H9 (cell line): ENCODE results near the gene SLC9A9. TPM values are rescaled to one million over a fixed set of nuclear protein-coding genes. Genes with fewer than 3 reads are reported as not detected.

Experiments
- DNase-seq: peaks from one replicate; pipeline ENCODE4 v3.0.0-alpha.2; 2017
- H2AFZ ChIP-seq: one replicate; pipeline ENCODE4 v1.6.1; 2013; ENCODE audit warnings: mild to moderate bottlenecking, low read length, control low read depth, moderate library complexity
- H2AK5ac ChIP-seq: 2 replicates; pipeline ENCODE4 v1.6.1; 2013; ENCODE audit warnings: low read length, control low read depth, mixed read lengths; ENCODE audit not compliant: insufficient read length
- H2BK120ac ChIP-seq: one replicate; pipeline ENCODE4 v1.6.1; 2013; ENCODE audit warnings: low read depth, mild to moderate bottlenecking, low read length, control low read depth, inconsistent platforms; ENCODE audit not compliant: poor library complexity, severe bottlenecking
- H2BK12ac ChIP-seq: 2 replicates; pipeline ENCODE4 v1.6.1; 2013; ENCODE audit warnings: low read length, control low read depth, mixed read lengths, low read depth; ENCODE audit not compliant: insufficient read length
- H2BK15ac ChIP-seq: 2 replicates; pipeline ENCODE4 v1.6.1; 2013; ENCODE audit warnings: low read depth, low read length, control low read depth
- H2BK20ac ChIP-seq: one replicate; pipeline ENCODE4 v1.6.1; 2013; ENCODE audit warnings: low read depth, mild to moderate bottlenecking, low read length, control low read depth, inconsistent platforms; ENCODE audit not compliant: poor library complexity, severe bottlenecking
- H2BK5ac ChIP-seq: 2 replicates; pipeline ENCODE4 v1.6.1; 2013; ENCODE audit warnings: low read length, control low read depth, mixed read lengths; ENCODE audit not compliant: insufficient read length
- H3K14ac ChIP-seq: 2 replicates; pipeline ENCODE4 v1.6.1; 2013; ENCODE audit warnings: low read length, control low read depth; ENCODE audit not compliant: insufficient read depth
- H3K18ac ChIP-seq: 2 replicates; pipeline ENCODE4 v1.6.1; 2013; ENCODE audit warnings: low read depth, mild to moderate bottlenecking, mixed read lengths, low read length, control low read depth; ENCODE audit not compliant: insufficient read length
- H3K23ac ChIP-seq: 2 replicates; pipeline ENCODE4 v1.6.1; 2013; ENCODE audit warnings: low read length, control low read depth, mixed read lengths, low read depth; ENCODE audit not compliant: insufficient read length
- H3K23me2 ChIP-seq: 2 replicates; pipeline ENCODE4 v1.6.1; 2013; ENCODE audit warnings: low read depth, mild to moderate bottlenecking, mixed read lengths, low read length, control low read depth; ENCODE audit not compliant: insufficient read length, poor library complexity, severe bottlenecking
- H3K27ac ChIP-seq: 2 replicates; pipeline ENCODE4 v1.5.1; 2013; ENCODE audit warnings: low read length, control low read depth, mixed read lengths, low read depth; ENCODE audit not compliant: insufficient read length
- H3K27me3 ChIP-seq: 2 replicates; pipeline ENCODE4 v1.6.1; 2013; ENCODE audit warnings: low read length, control low read depth, inconsistent platforms; ENCODE audit not compliant: insufficient read depth
- H3K4ac ChIP-seq: 2 replicates; pipeline ENCODE4 v1.6.1; 2013; ENCODE audit warnings: low read depth, mild to moderate bottlenecking, control low read depth, inconsistent platforms, low read length, moderate library complexity
- H3K4me1 ChIP-seq: 2 replicates; pipeline ENCODE4 v1.6.1; 2013; ENCODE audit warnings: low read length, control low read depth, inconsistent platforms; ENCODE audit not compliant: insufficient read depth
- H3K4me2 ChIP-seq: 2 replicates; pipeline ENCODE4 v1.6.1; 2013; ENCODE audit warnings: low read length, control low read depth, mixed read lengths; ENCODE audit not compliant: insufficient read length, insufficient read depth
- H3K56ac ChIP-seq: 2 replicates; pipeline ENCODE4 v1.6.1; 2013; ENCODE audit warnings: low read depth, mild to moderate bottlenecking, mixed read lengths, low read length, control low read depth; ENCODE audit not compliant: insufficient read length
- H3K79me1 ChIP-seq: 2 replicates; pipeline ENCODE4 v1.6.1; 2013; ENCODE audit warnings: low read depth, mild to moderate bottlenecking, moderate library complexity, low read length, control low read depth, inconsistent platforms; ENCODE audit not compliant: insufficient read depth, poor library complexity, severe bottlenecking
- H3K79me2 ChIP-seq: 2 replicates; pipeline ENCODE4 v1.6.1; 2013; ENCODE audit warnings: low read length, control low read depth, inconsistent platforms; ENCODE audit not compliant: insufficient read depth
- H3K9ac ChIP-seq: 2 replicates; pipeline ENCODE4 v1.6.1; 2013; ENCODE audit warnings: low read length, control low read depth, mixed read lengths; ENCODE audit not compliant: insufficient read length; ENCODE audit errors: extremely low read depth
- H3K9me3 ChIP-seq: one replicate; pipeline ENCODE4 v1.6.1; 2013; ENCODE audit warnings: low read depth, low read length, inconsistent platforms; ENCODE audit not compliant: control insufficient read depth
- H3T11ph ChIP-seq: one replicate; pipeline ENCODE4 v1.6.1; 2013; ENCODE audit warnings: mild to moderate bottlenecking, low read length, control low read depth, inconsistent platforms
- H4K20me1 ChIP-seq: one replicate; pipeline ENCODE4 v1.6.1; 2013; ENCODE audit not compliant: control insufficient read depth, insufficient read length, insufficient read depth
- H4K5ac ChIP-seq: 2 replicates; pipeline ENCODE4 v1.6.1; 2013; ENCODE audit warnings: low read depth, mild to moderate bottlenecking, mixed read lengths, low read length, control low read depth; ENCODE audit not compliant: insufficient read length
- H4K8ac ChIP-seq: replicated peaks from 2 replicates; pipeline ENCODE4 v1.6.1; 2013; ENCODE audit warnings: low read length, control low read depth, mixed read lengths, low read depth; ENCODE audit not compliant: insufficient read length
- H4K91ac ChIP-seq: 2 replicates; pipeline ENCODE4 v1.6.1; 2013; ENCODE audit warnings: low read depth, mild to moderate bottlenecking, moderate library complexity, mixed read lengths, low read length, control low read depth; ENCODE audit not compliant: insufficient read length
- H3K27ac Mint-ChIP-seq, 3 experiments: 2 replicates in 2 of 3; 3 replicates in 1 of 3; pipeline ENCODE4 v1.8.0; 2020 to 2021; ENCODE audit warnings: mixed read lengths in 3 of 3, mild to moderate bottlenecking in 1 of 3, moderate library complexity in 1 of 3
- H3K27me3 Mint-ChIP-seq: 2 replicates; pipeline ENCODE4 v1.8.0; 2021; ENCODE audit warnings: low read depth, mild to moderate bottlenecking, moderate library complexity, mixed read lengths
- H3K36me3 Mint-ChIP-seq, 3 experiments: 2 replicates in 2 of 3; 3 replicates in 1 of 3; pipeline ENCODE4 v1.8.0; 2020 to 2021; ENCODE audit warnings: low read depth in 3 of 3, mixed read lengths in 3 of 3; ENCODE audit not compliant: insufficient read depth in 1 of 3
- H3K4me1 Mint-ChIP-seq, 2 experiments: 2 replicates each; pipeline ENCODE4 v1.8.0; 2020; ENCODE audit warnings: mixed read lengths in 2 of 2
- H3K4me3 Mint-ChIP-seq, 2 experiments: 2 replicates in 1 of 2; 3 replicates in 1 of 2; pipeline ENCODE4 v1.8.0; 2020 to 2021; ENCODE audit warnings: mild to moderate bottlenecking in 2 of 2, mixed read lengths in 2 of 2, moderate library complexity in 1 of 2
- H3K9me3 Mint-ChIP-seq, 2 experiments: 2 replicates in 1 of 2; 3 replicates in 1 of 2; pipeline ENCODE4 v1.8.0; 2020; ENCODE audit warnings: mild to moderate bottlenecking in 2 of 2, mixed read lengths in 2 of 2, moderate library complexity in 1 of 2
- CTCF ChIP-seq: fragments of 200-600 bp; sonication (generic); conservative IDR thresholded peaks from 3 replicates; pipeline ENCODE4 v1.8.0; 2021; ENCODE audit warnings: antibody characterized with exemption, mild to moderate bottlenecking
- WGBS: extraction: QIAGEN DNeasy Blood & Tissue Kit; methylation state at CpG from one replicate; pipeline ENCODE4 v1.1.7; 2013; ENCODE audit warnings: missing lambda C conversion rate, low lambda C conversion rate, mixed read lengths; ENCODE audit not compliant: insufficient read length; ENCODE audit errors: extremely low coverage; 5-methylcytosine and 5-hydroxymethylcytosine counted together
- total RNA-seq: library from RNA; stranded (reverse); gene quantifications from 2 replicates; pipeline ENCODE4 v1.2.1, GENCODE V29; 2021

SLC9A9 gene
- total RNA-seq, 1 experiment from 2014 or later = 0.35 TPM

- H3K56ac ChIP-seq = no peak overlapping the region
- no peak overlapping the region for H4K8ac ChIP-seq
- no peaks in the 10 kb centered on the region for H3K79me1 ChIP-seq
- H4K20me1 ChIP-seq = no peaks in the 10 kb centered on the region
- no peak overlapping the region for H3K4me3 Mint-ChIP-seq
- no peaks in the 10 kb centered on the region for H3K9me3 ChIP-seq
- H3K27ac Mint-ChIP-seq = no peak overlapping the region
- no peak overlapping the region for H3K27ac ChIP-seq
- H2BK15ac ChIP-seq = no peak overlapping the region
- no peak overlapping the region for H3K14ac ChIP-seq
- no peak overlapping the region for H2BK5ac ChIP-seq
- TF ChIP-seq CTCF = no peak
- H3K27me3 Mint-ChIP-seq = no peaks in the 10 kb centered on the region
- no peaks in the 10 kb centered on the region for H3K79me2 ChIP-seq
- H2BK12ac ChIP-seq = no peak overlapping the region
- H2BK120ac ChIP-seq = no peak overlapping the region
- no peaks in the 10 kb centered on the region for H3K36me3 Mint-ChIP-seq
- no peak overlapping the region for H2AK5ac ChIP-seq
- H2BK20ac ChIP-seq = no peak overlapping the region
- no peak overlapping the region for H3T11ph ChIP-seq
- no peaks in the 10 kb centered on the region for H3K4me1 Mint-ChIP-seq
- no peaks in the 10 kb centered on the region for H3K27me3 ChIP-seq
- WGBS = no CpG with 5 or more reads among the region's 2 CpGs
- H3K23me2 ChIP-seq = no peaks in the 10 kb centered on the region
- no peaks in the 10 kb centered on the region for H3K9me3 Mint-ChIP-seq
- no peak overlapping the region for H3K18ac ChIP-seq
- no peak overlapping the region for H3K23ac ChIP-seq
- no peak overlapping the region for H3K4me2 ChIP-seq
- no peak overlapping the region for H3K9ac ChIP-seq
- no peak overlapping the region for H4K91ac ChIP-seq
- no peak overlapping the region for H2AFZ ChIP-seq
- no peak for DNase-seq
- no peaks in the 10 kb centered on the region for H3K4me1 ChIP-seq
- no peak overlapping the region for H4K5ac ChIP-seq
- H3K4ac ChIP-seq = no peak overlapping the region
Measured at GRCh38 chr3:143288944-143289343, 559.3 kb downstream of the SLC9A9 start.
